Activated CD4-positive, alpha-beta T cell treated with anti-CD3 and anti-CD28 coated beads, Interleukin-2, Interleukin-6, amounts not matched to agents 100 ng/mL and 50 ng/mL, durations not matched to agents 16 hours and 8 hours (primary cell): Measurements from ENCODE around the gene LPAR2.

Experiments used
- DNase-seq: peaks from one replicate; pipeline ENCODE4 v3.0.0-alpha.2; 2020

The LPAR2 gene

DNA sequence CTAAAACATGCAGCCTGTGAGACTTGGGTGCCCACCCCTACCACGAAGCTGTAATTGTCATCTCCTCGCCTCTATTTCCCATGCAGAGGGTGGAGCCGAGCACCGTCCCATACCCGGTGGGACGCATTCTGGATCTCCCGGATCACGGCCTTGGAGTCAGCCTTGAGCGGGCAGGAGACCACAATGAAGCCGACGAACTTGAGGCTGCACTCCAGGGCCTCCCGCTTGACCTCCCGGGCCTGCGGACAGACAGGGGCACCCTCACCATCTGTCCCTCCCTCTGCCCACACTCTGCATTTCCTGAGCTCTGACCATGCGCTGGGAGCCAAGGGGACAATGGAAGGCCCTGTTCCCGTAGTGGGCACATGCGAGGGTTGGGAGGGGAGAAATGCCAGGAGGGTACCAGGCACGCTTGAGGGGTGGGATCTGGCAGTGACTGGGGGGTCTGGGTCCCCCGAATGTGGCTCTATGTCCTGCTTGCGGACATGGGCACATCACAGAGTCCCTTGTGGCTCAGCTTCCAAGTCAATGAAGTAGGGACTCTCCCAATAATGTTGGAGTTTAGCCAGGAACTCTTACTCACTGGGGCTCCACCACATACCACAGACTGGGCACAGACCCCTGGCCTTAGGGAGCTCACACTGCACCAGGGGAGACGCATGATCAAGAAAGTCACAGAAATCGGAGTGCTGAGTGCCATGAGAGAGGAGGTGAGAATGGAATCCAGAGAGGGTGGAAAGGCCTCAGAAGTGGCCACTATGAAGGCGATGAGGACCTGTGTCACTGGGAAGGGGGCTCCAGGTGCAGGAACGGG, 24.7 kb upstream of the LPAR2 start:
- DNase-seq, result no peak

DNA sequence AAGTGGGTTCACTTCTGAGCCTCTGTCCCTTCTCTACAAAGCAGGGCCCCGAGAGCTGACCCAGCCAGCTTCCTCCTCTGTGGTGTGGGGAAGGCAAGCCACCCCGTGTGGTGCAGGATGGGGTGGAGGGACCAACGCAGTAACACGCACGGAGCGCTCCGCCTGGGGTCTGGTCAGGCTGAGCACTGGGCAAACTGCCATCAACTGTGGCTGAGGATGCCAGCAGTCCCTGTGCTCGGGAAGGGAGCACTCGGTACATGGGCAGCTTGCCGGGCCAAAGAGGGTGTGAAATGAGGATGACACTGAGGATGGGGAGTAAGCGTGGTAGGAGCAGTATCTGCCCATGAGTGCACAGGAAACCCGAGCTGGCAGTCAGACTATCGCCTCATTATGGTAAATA, 23.1 kb upstream of the LPAR2 start:
- DNase-seq, result no peak

- DNase-seq, result no peak
Measured at GRCh38 chr19:19650331-19650730, 22.3 kb upstream of the LPAR2 start.

- no peak for DNase-seq
Measured at GRCh38 chr19:19649580-19649995, 21.6 kb upstream of the LPAR2 start.

- DNase-seq, result no peak
Measured at GRCh38 chr19:19649155-19649554, 21.1 kb upstream of the LPAR2 start.

DNA sequence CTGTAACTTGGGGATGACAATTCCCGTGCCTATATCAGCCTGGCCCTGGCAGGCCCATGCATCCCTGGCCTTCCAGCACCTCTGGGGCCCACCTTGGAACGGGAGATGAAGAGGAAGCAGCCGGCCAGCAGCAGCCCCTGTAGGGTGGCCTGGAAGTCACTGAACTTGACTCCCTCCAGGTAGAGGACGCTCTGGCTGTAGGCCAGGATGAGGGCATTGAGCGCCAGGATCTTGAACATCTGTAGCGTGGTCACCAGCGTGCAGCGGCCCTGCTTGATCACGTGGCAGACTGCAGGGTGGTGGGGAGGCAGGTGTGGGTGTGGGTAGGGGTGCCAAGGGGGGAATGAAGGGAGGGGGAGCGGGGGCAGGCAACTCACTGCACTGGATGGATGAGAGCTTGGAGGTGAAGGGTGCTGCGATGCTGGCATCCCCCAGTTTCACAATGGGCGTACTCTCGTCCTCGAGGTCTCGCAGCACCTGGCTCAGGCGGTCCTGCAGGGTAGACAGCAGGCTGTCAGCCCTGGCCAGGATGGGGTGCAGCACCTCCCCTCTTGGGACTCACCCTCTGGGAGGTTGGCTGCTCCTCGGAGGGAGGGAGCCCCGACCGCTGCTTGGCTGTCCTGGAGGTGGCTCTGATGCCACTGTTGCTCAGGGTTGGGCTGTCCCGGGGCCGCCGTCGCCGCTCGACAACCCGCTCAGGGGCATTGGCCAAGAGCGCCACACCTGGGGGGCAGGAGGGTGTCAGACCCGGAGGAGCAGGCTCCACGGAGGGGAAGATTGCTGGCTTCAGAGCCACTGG, 19.2 kb upstream of the LPAR2 start:
- DNase-seq, result no peak

- no peak for DNase-seq
Measured at GRCh38 chr19:19645233-19645870, 17.3 kb upstream of the LPAR2 start.

- DNase-seq, result no peak
Measured at GRCh38 chr19:19644054-19644388, 16.0 kb upstream of the LPAR2 start.

GRCh38 chr19:19643158-19644053, 15.4 kb upstream of the LPAR2 start, which contains the start of gene GMIP:
Gene GMIP, minus strand, starts transcription at chr19:19643657. Its CDS starts 128 bp downstream, at chr19:19643529.
- peak; percentile 92 for DNase-seq

GRCh38 chr19:19642506-19643157, 14.6 kb upstream of the LPAR2 start:
- DNase-seq, result peak; percentile 59

DNA sequence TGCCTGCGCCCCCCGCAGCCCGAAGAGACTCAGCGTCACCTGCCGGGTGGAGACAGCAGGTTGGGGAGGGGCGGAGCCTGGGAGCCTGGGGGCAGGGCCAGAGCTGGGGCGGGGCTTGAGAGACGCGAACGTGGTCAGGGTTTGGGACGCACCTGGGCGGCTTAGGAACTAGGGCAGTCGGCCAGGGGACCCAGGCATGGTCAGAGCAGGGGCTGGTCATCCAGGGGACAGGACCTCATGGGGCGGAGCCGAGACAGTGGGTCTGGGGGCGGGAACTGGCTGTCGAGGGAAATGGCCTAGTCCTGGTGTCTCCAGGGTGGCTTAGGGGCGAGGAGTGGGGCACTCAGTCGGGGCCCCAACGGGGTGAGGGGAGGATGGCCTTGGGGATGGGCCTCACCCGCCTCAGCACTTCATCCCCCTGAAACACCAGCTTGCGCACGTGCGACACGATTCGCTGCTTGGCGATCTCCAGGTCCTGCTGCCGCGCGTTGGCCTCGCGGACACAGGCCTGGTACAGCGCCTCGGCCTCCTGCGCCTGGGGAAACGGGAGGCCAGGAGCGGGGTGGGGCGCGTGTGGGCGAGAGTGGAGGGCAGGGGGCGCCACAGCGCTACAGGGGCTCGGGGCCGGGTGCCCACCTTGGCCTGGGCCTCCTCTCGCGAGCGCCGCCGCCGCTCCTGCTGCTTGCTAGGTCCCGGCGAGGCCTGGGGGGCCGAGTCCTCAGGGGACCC, 9.7 kb upstream of the LPAR2 start:
- no peak for DNase-seq

DNA sequence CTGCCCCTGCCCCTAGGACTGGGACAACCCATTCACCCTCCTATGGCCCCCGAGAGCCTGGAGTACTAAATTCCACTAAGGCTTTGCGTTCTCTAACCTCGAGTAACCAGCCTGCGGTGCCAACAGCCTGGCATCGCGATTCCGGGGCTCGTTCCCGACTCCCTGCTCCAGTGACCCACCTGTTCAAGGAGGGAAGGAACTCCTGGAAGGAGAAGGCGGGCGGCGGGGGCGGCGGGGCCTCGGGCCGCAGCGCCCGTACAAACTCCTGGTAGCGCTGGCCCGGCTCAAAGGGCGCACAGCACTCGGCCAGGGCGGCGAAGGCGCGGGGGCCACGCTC, 9.1 kb upstream of the LPAR2 start:
- no peak for DNase-seq

DNA sequence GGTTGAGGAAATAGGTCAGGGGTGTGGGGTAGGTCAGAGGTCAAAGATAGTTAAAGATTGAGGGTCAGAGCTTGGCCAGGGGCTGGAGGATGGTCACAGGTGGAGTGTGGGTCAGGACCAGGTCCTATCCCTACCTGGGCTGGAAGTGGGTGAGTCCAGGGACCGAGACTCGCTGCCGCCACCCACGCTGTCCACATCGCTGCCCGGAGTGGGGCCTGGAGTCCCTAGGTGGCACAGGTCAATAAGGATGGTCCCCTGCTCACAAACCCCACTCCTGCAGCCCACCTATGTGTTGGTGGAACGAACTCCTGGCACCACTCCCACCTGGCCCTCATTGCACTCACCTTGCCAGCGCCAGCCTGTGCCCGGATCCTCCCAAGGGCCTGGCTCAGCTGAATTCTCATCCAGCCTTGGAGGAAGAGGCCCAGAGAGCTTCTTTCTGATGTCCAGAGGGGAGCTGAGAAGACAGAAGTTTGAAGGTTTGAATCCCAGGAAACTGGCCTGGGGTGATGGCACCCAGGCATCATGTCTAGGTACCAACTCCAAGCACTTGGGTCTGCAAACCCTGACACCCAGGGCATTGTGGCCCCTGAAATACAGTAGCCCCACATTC, 8.7 kb upstream of the LPAR2 start:
- no peak for DNase-seq

GRCh38 chr19:19635313-19635702, 7.3 kb upstream of the LPAR2 start:
- no peak for DNase-seq

- no peak for DNase-seq
Measured at GRCh38 chr19:19634516-19635312, 6.7 kb upstream of the LPAR2 start.

DNA sequence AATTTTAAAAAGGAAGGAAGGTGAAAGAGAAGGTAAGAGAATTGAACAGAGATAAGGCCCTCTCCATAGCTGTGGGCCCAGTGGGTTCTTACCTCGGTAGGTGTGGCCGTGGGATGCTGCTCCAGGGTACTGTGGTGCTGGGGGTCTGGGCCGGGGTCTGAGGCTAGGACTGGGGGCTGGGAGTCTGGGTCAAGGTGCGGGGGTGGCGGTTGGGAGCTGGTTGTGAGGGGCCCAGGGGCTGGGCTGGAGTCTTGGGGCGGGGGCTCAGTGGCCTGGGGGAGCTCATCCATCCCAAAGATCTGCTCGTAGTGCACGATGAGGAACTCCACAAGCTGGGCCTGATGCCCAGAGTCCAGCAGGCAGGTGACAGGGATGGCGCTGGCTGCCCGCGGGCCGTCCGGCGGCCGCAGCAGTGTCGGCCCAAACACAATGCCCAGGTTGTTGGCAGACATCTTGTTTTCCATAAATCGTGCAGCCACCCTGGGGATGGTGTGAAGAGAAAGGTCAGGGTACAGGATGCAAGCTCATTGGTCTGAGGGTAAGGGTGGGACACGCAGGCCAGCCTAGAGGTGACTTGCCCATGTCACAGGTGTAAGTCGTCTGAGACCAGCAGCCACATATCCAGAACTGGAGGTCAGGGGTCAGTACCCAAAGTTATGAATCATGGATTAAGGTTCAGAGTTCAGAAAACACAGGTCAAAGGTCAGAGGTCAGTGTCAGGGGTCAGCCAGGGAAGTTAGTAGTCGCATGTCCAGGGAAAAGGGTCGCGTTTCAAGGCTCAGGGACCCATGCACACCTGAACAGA, 5.9 kb upstream of the LPAR2 start:
- DNase-seq, result no peak

- no peak for DNase-seq
Measured at GRCh38 chr19:19632661-19633060, 4.6 kb upstream of the LPAR2 start.

- DNase-seq, result no peak
Measured at GRCh38 chr19:19631346-19631745, 3.3 kb upstream of the LPAR2 start.

DNA sequence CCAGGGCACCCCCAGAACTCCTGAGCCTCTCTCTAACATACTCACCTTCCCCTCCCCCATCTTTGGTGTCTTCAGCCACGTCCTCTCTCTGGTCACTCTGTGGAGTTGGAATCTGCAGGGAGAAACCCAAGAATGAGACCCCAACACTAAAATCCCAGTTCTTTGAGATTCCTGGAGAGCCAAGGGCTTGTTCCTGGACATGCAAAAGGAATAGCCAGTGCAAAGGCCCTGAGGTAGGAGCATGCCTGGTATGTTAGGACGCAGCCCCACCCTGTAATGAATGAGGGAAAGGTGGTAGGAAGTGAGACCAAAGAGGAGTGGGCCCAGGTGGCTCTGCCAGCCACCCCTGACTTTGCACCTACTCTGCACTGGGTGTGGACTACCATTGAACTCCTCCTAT, 2.4 kb upstream of the LPAR2 start:
- DNase-seq, result no peak

GRCh38 chr19:19630062-19630414, 2.0 kb upstream of the LPAR2 start:
- no peak for DNase-seq
